KMS-11 (cell line): ENCODE results near the gene SLC27A5.
A peak's percentile ranks its signal among the peaks of the same experiment; 100 is the strongest.

Experiments
- H2AFZ ChIP-seq: fragments of 200-600 bp; sonication (generic); 2 replicates; pipeline ENCODE4 v1.6.1; 2016; ENCODE audit warnings: antibody characterized with exemption, mixed run types, low read depth
- H3K27ac ChIP-seq: fragments of 200-600 bp; sonication (generic); 2 replicates; pipeline ENCODE4 v1.6.1; 2016; ENCODE audit warnings: mild to moderate bottlenecking, mixed run types
- H3K27me3 ChIP-seq: fragments of 200-600 bp; sonication (generic); 2 replicates; pipeline ENCODE4 v1.6.1; 2017; ENCODE audit warnings: mild to moderate bottlenecking, low read depth, mixed run types, moderate library complexity; ENCODE audit not compliant: insufficient read depth
- H3K36me3 ChIP-seq: fragments of 200-600 bp; sonication (generic); 2 replicates; pipeline ENCODE4 v1.6.1; 2017; ENCODE audit warnings: mild to moderate bottlenecking, mixed run types; ENCODE audit not compliant: insufficient read depth
- H3K4me1 ChIP-seq: fragments of 200-600 bp; sonication (generic); 2 replicates; pipeline ENCODE4 v1.6.1; 2016; ENCODE audit warnings: mild to moderate bottlenecking, low read depth, mixed run types; ENCODE audit not compliant: poor library complexity, severe bottlenecking
- H3K4me2 ChIP-seq: fragments of 200-600 bp; sonication (generic); 2 replicates; pipeline ENCODE4 v1.7.0; 2016; ENCODE audit warnings: mild to moderate bottlenecking, mixed run types
- H3K4me3 ChIP-seq: fragments of 200-600 bp; sonication (generic); IDR thresholded peaks from 2 replicates; pipeline ENCODE4 v1.6.1; 2017; ENCODE audit warnings: low read depth, low read length, mixed read lengths; ENCODE audit not compliant: insufficient read depth
- H3K79me2 ChIP-seq: fragments of 200-600 bp; sonication (generic); 2 replicates; pipeline ENCODE4 v1.6.1; 2016; ENCODE audit warnings: low read depth, mixed run types; ENCODE audit not compliant: insufficient read depth
- H3K9ac ChIP-seq: fragments of 200-600 bp; sonication (generic); 2 replicates; pipeline ENCODE4 v1.6.1; 2016; ENCODE audit warnings: mild to moderate bottlenecking, mixed run types
- H4K20me1 ChIP-seq: fragments of 200-600 bp; sonication (generic); 2 replicates; pipeline ENCODE4 v1.6.1; 2016; ENCODE audit warnings: mild to moderate bottlenecking, mixed run types; ENCODE audit not compliant: insufficient read depth
- CTCF ChIP-seq: fragments of 200-600 bp; sonication (generic); conservative IDR thresholded peaks from 2 replicates; pipeline ENCODE4 v1.6.1; 2017; ENCODE audit warnings: low read depth, mild to moderate bottlenecking, antibody characterized with exemption, low read length, moderate library complexity, mixed read lengths

SLC27A5 gene

GRCh38 chr19:58555920-58556621 is 44.3 kb upstream of the SLC27A5 start:
- H2AFZ ChIP-seq = no peak overlapping the region
- H3K4me3 ChIP-seq = no peak overlapping the region
- H3K36me3 ChIP-seq = peaks cover 6% of the 10 kb centered on the region; the same call in 1 of the 2 replicates
- peaks cover 45% of the 10 kb centered on the region for H3K4me1 ChIP-seq
- peaks cover 29% of the 10 kb centered on the region for H3K79me2 ChIP-seq
- no peak overlapping the region; the same call in 1 of the 2 replicates for H3K27ac ChIP-seq
- peak overlapping the region; percentile 64; the same call in 1 of the 2 replicates for H3K4me2 ChIP-seq
- H4K20me1 ChIP-seq = no peaks in the 10 kb centered on the region
- H3K9ac ChIP-seq = no peak overlapping the region
- TF ChIP-seq CTCF = no peak
- H3K27me3 ChIP-seq = no peaks in the 10 kb centered on the region

DNA sequence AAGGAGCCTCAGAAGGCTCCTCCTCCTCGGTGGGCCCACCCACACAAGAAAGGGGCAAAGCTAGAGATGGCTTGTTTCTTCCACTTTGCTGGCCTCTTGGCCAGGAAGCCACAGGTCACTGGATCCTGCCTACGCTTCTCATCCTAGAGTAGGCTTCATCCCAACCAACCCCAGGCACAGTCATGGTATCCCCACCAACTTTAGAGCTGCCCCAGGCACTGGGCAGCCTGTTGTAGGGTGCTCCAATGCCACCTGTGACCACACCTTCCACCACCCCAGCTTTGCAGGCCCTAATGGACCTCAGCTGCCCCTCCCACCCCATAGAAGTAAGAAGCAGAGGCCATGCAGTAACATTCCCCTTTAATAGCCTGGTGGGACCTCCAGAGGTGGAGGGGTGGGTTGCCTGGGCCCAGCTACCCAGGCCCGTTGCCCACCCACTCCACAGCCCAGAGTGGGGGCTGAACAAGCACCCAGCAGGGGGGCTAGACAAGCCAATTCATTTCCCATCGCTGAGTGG is 43.6 kb upstream of the SLC27A5 start:
- Histone ChIP-seq H3K4me3 (no peak overlapping the region), H3K27ac (peak overlapping the region; percentile 61), H2AFZ (no peak overlapping the region; the same call in 1 of the 2 replicates), H4K20me1 (no peaks in the 10 kb centered on the region; the same call in 1 of the 2 replicates), H3K79me2 (peaks cover 29% of the 10 kb centered on the region), H3K36me3 (peaks cover 10% of the 10 kb centered on the region; the same call in 1 of the 2 replicates), H3K27me3 (no peaks in the 10 kb centered on the region), H3K9ac (peak overlapping the region; percentile 57; the same call in 1 of the 2 replicates), H3K4me1 (peaks cover 43% of the 10 kb centered on the region), H3K4me2 (peak overlapping the region; percentile 64)
- no peak for TF ChIP-seq CTCF

DNA sequence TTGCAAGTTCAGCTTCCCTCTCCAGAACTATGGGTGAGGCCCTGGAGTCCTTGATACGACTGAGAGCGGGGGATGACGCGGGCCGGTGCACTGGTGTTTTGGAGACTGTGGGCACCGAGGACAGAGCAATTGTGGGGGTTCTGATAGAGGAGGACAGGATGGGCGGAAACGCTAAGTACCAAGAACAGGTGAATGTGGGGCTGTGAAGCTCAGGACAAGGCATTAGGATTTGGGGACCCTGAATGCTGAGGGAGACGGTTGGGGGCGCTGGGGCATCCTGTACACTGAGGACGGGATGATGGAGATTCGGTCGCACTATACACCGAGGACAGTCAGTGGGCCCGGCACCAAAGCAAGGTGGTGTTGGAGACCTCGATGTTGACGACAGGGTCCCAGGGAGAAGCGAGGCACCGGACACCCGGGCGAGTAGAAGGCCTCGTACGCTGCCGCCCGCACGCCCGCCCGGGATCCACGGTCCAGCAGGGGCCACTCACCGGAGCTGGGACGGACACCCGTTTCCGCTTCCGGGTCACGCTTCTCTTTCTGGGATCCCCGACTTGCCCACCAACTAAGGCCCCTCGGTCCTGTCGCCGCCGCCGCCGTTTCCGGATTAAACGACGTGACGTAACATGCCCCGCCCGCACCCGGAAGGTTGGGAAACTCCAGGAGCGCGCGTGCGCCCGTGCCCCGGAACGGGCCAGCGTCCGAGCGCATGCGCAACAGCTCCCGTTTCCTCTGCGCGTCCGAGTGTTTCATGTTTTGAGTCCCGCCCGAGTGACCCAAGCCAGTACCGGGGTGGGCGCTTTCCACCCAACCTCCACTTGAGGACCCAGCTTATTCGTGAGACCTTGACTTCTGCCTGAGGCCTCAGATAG is 42.9 kb upstream of the SLC27A5 start, which contains the start of gene CHMP2A:
CHMP2A (minus strand) TSS at position 612 of the 875 bp plus-strand sequence. CDS start 893 bp downstream, outside the sequence.
- peak within 1 kb of the TSS; percentile 61 for H3K27ac ChIP-seq
- no peaks in the 10 kb centered on the region; the same call in 1 of the 2 replicates for H4K20me1 ChIP-seq
- TF ChIP-seq CTCF = no peak
- peak within 1 kb of the TSS; percentile 57; the same call in 1 of the 2 replicates for H3K9ac ChIP-seq
- H3K4me3 ChIP-seq = no peak within 1 kb of the TSS
- peak within 1 kb of the TSS; percentile 64 for H3K4me2 ChIP-seq
- peaks cover 29% of the 10 kb centered on the region for H3K79me2 ChIP-seq
- H2AFZ ChIP-seq = peak within 1 kb of the TSS; percentile 32; the same call in 1 of the 2 replicates
- H3K27me3 ChIP-seq = no peaks in the 10 kb centered on the region
- peaks cover 17% of the 10 kb centered on the region; the same call in 1 of the 2 replicates for H3K36me3 ChIP-seq
- peaks cover 37% of the 10 kb centered on the region for H3K4me1 ChIP-seq

GRCh38 chr19:58553799-58554493 is 42.2 kb upstream of the SLC27A5 start:
- no peaks in the 10 kb centered on the region; the same call in 1 of the 2 replicates for H4K20me1 ChIP-seq
- peaks cover 19% of the 10 kb centered on the region; the same call in 1 of the 2 replicates for H3K36me3 ChIP-seq
- H3K79me2 ChIP-seq = peaks cover 36% of the 10 kb centered on the region
- H2AFZ ChIP-seq = no peak overlapping the region
- H3K4me2 ChIP-seq = peak overlapping the region; percentile 64
- peak overlapping the region; percentile 57; the same call in 1 of the 2 replicates for H3K9ac ChIP-seq
- H3K27me3 ChIP-seq = no peaks in the 10 kb centered on the region
- peaks cover 35% of the 10 kb centered on the region for H3K4me1 ChIP-seq
- H3K4me3 ChIP-seq = no peak overlapping the region
- peak overlapping the region; percentile 56 for H3K27ac ChIP-seq
- TF ChIP-seq CTCF = no peak
